ENCODE data around the gene F2R. TPM values are rescaled to one million over a fixed set of nuclear protein-coding genes. Genes with fewer than 3 reads are reported as not detected.
"Not testable (repeated sequence)": the region's sequence is repeated elsewhere in the genome, so short reads cannot be mapped to it uniquely, and the experiment has no call there.

Gene F2R
- total and polyA plus RNA-seq, 2 experiments from 2014 or later: 4.4 to 5.3 TPM

GRCh38 chr5:76776391-76776790 is 60.5 kb downstream of the F2R start:
- in situ Hi-C loops (cut with MboI): loop anchor here (5.0 kb wide), 1 partner anchor 174 kb away; no protein-coding TSS in a partner anchor
- Histone ChIP-seq H3K4me2 (ENCODE audit: unreplicated experiment) (no peak overlapping the region), H3K27ac (no peak overlapping the region), H3F3A (ENCODE audit: insufficient read depth) (no peaks in the 10 kb centered on the region), H3K36me3 (ENCODE audit: low read depth) (no peaks in the 10 kb centered on the region), H3K79me2 (ENCODE audit: insufficient read depth) (no peaks in the 10 kb centered on the region), H3K9me3 (ENCODE audit: low read depth) (no peaks in the 10 kb centered on the region), H4K20me1 (ENCODE audit: insufficient read depth) (no peaks in the 10 kb centered on the region), H3K9ac (no peak overlapping the region), H3K27me3 (replicated peaks; ENCODE audit: insufficient read depth) (no peaks in the 10 kb centered on the region), H2AFZ (no peak overlapping the region), H3K4me1 (ENCODE audit: insufficient read depth) (peaks cover 4% of the 10 kb centered on the region; the same call in 1 of the 2 replicates), H3K4me3 (no peak overlapping the region), H3K9me2 (ENCODE audit: insufficient read depth) (no peaks in the 10 kb centered on the region)
- DNase-seq: no peak
- 80 to 81% methylated on average over 2 of the region's 2 CpGs for WGBS, 2 experiments (ENCODE audit: low coverage in 1 of 2, low lambda C conversion rate in 2 of 2, missing lambda C conversion rate in 2 of 2)
- TF ChIP-seq EZH2 (IDR thresholded peaks at IDR 0.05; ENCODE audit: insufficient read depth, poor library complexity, severe bottlenecking): no peak
- no peak for TF ChIP-seq EZH2phosphoT487 (IDR thresholded peaks at IDR 0.05; ENCODE audit: insufficient read depth, low read depth)

- H3K79me2 ChIP-seq (ENCODE audit: insufficient read depth); H3K9ac ChIP-seq; H2AFZ ChIP-seq; H3K36me3 ChIP-seq (ENCODE audit: low read depth); in situ Hi-C loops (cut with MboI); H3K4me1 ChIP-seq (ENCODE audit: insufficient read depth); H4K20me1 ChIP-seq (ENCODE audit: insufficient read depth); H3K27ac ChIP-seq; H3K4me2 ChIP-seq (ENCODE audit: unreplicated experiment); H3F3A ChIP-seq (ENCODE audit: insufficient read depth); DNase-seq; H3K4me3 ChIP-seq; H3K27me3 ChIP-seq (replicated peaks; ENCODE audit: insufficient read depth); H3K9me3 ChIP-seq (ENCODE audit: low read depth); H3K9me2 ChIP-seq (ENCODE audit: insufficient read depth): not testable (repeated sequence)
- 83 to 88% methylated on average over 4 of the region's 4 CpGs for WGBS, 2 experiments (ENCODE audit: low coverage in 1 of 2, low lambda C conversion rate in 2 of 2, missing lambda C conversion rate in 2 of 2)
These were observed 64.7 kb downstream of the F2R start for GRCh38 chr5:76780616-76781015.

- in situ Hi-C loops (cut with MboI): no loop called here
- TF ChIP-seq EZH2 (IDR thresholded peaks at IDR 0.05; ENCODE audit: insufficient read depth, poor library complexity, severe bottlenecking) (no peak), EZH2phosphoT487 (IDR thresholded peaks at IDR 0.05; ENCODE audit: insufficient read depth, low read depth) (no peak)
- H2AFZ ChIP-seq: no peak overlapping the region
These were observed 65.8 kb downstream of the F2R start for GRCh38 chr5:76781775-76782174.

GRCh38 chr5:76782444-76782843 is 66.5 kb downstream of the F2R start:
- in situ Hi-C loops (cut with MboI): no loop called here
- Histone ChIP-seq H3K4me1 (ENCODE audit: insufficient read depth) (no peaks in the 10 kb centered on the region; the same call in 1 of the 2 replicates), H3K4me2 (ENCODE audit: unreplicated experiment) (no peak overlapping the region), H3K9me3 (ENCODE audit: low read depth) (no peaks in the 10 kb centered on the region), H3K79me2 (ENCODE audit: insufficient read depth) (no peaks in the 10 kb centered on the region), H3K4me3 (no peak overlapping the region), H4K20me1 (ENCODE audit: insufficient read depth) (no peaks in the 10 kb centered on the region), H2AFZ (no peak overlapping the region), H3K27me3 (replicated peaks; ENCODE audit: insufficient read depth) (no peaks in the 10 kb centered on the region), H3K27ac (no peak overlapping the region), H3K9me2 (ENCODE audit: insufficient read depth) (no peaks in the 10 kb centered on the region), H3K9ac (no peak overlapping the region), H3K36me3 (ENCODE audit: low read depth) (no peaks in the 10 kb centered on the region), H3F3A (ENCODE audit: insufficient read depth) (no peaks in the 10 kb centered on the region)
- DNase-seq: no peak
- TF ChIP-seq EZH2phosphoT487 (IDR thresholded peaks at IDR 0.05; ENCODE audit: insufficient read depth, low read depth) (no peak), EZH2 (IDR thresholded peaks at IDR 0.05; ENCODE audit: insufficient read depth, poor library complexity, severe bottlenecking) (no peak)
- 92% methylated on average over 3 of the region's 3 CpGs for WGBS, 2 experiments (ENCODE audit: low coverage in 1 of 2, low lambda C conversion rate in 2 of 2, missing lambda C conversion rate in 2 of 2)

More at GRCh38 chr5:76781775-76782174, 65.8 kb downstream of the F2R start:
- H3K9me3 ChIP-seq (ENCODE audit: low read depth): no peaks in the 10 kb centered on the region
- 86 to 97% methylated on average over 6 to 10 of the region's 10 CpGs for WGBS, 2 experiments (ENCODE audit: low coverage in 1 of 2, low lambda C conversion rate in 2 of 2, missing lambda C conversion rate in 2 of 2)
- no peaks in the 10 kb centered on the region for H3K36me3 ChIP-seq (ENCODE audit: low read depth)
- H3F3A ChIP-seq (ENCODE audit: insufficient read depth): no peaks in the 10 kb centered on the region
- no peaks in the 10 kb centered on the region for H3K79me2 ChIP-seq (ENCODE audit: insufficient read depth)
- H3K9me2 ChIP-seq (ENCODE audit: insufficient read depth): no peaks in the 10 kb centered on the region
- H3K4me3 ChIP-seq: no peak overlapping the region
- H4K20me1 ChIP-seq (ENCODE audit: insufficient read depth): no peaks in the 10 kb centered on the region
- no peak overlapping the region for H3K27ac ChIP-seq
- H3K9ac ChIP-seq: no peak overlapping the region
- no peak overlapping the region for H3K4me2 ChIP-seq (ENCODE audit: unreplicated experiment)
- H3K27me3 ChIP-seq (replicated peaks; ENCODE audit: insufficient read depth): no peaks in the 10 kb centered on the region
- H3K4me1 ChIP-seq (ENCODE audit: insufficient read depth): no peaks in the 10 kb centered on the region; the same call in 1 of the 2 replicates
- DNase-seq: no peak

Small RNA genes lying within 50 kb of the gene (small RNA-seq; reads per million reads assigned to genes)
- gene RF02154 (ENCODE audit: low read depth, low replicate concordance): not detected
- not detected for gene RF02155 (ENCODE audit: low read depth, low replicate concordance)

Other genes starting within 250 kb of the F2R start
- gene F2RL2, start 92.7 kb upstream of the F2R start, total RNA-seq (2014; rRNA removed; shearing (Covaris generic)): under 0.01 TPM in 1 of 2 replicates, not detected in the other
- 0.05 TPM in 1 of 2 replicates, not detected in the other for gene F2RL2, start 92.7 kb upstream of the F2R start, polyA plus RNA-seq (2016; fragmentation: Nextera tagmentation; extraction: Ambion mirVana)
- gene F2RL1, start 102.9 kb downstream of the F2R start, total RNA-seq (2014; rRNA removed; shearing (Covaris generic)): 1.4 and 2.7 TPM in 2 replicates
- 1.6 and 3.3 TPM in 2 replicates for gene F2RL1, start 102.9 kb downstream of the F2R start, polyA plus RNA-seq (2016; fragmentation: Nextera tagmentation; extraction: Ambion mirVana)
- gene S100Z, start 133.9 kb downstream of the F2R start, total RNA-seq (2014; rRNA removed; shearing (Covaris generic)): not detected in 2 replicates
- not detected in 2 replicates for gene S100Z, start 133.9 kb downstream of the F2R start, polyA plus RNA-seq (2016; fragmentation: Nextera tagmentation; extraction: Ambion mirVana)
- gene CRHBP, start 236.9 kb downstream of the F2R start, total RNA-seq (2014; rRNA removed; shearing (Covaris generic)): not detected in 2 replicates
- not detected in 2 replicates for gene CRHBP, start 236.9 kb downstream of the F2R start, polyA plus RNA-seq (2016; fragmentation: Nextera tagmentation; extraction: Ambion mirVana)

Data from GM23248 (cell line).